SK-N-SH (cell line): Measurements from ENCODE around the gene SH2B2.

Experiments used
- EP300 ChIP-seq, 2 experiments: IDR thresholded peaks; 2 replicates each; pipeline versions ENCODE4 v1.4.0 to v1.6.1; 2012; ENCODE audit warnings: borderline replicate concordance in 1 of 2, low read depth in 1 of 2, low read length in 1 of 2
- EZH2phosphoT487 ChIP-seq: fragments of 200-600 bp; sonication (generic); IDR thresholded peaks from 2 replicates; pipeline ENCODE4 v1.6.1; 2017; ENCODE audit warnings: low read depth, mixed run types, mild to moderate bottlenecking, antibody characterized with exemption, moderate library complexity, borderline replicate concordance
- RAD21 ChIP-seq: IDR thresholded peaks from 2 replicates; pipeline ENCODE4 v1.6.1; 2012; ENCODE audit warnings: mild to moderate bottlenecking, low read length
- TAF1 ChIP-seq: IDR thresholded peaks from 2 replicates; pipeline ENCODE4 v1.6.1; 2012; ENCODE audit warnings: low read depth, mild to moderate bottlenecking, low read length, moderate library complexity, borderline replicate concordance
- TEAD4 ChIP-seq: IDR thresholded peaks from 2 replicates; pipeline ENCODE4 v1.4.0; 2012; ENCODE audit warnings: mild to moderate bottlenecking, borderline replicate concordance; ENCODE audit not compliant: insufficient read depth
- TF ChIP-seq, protein P1 (sequence below): fragments of 200-600 bp; sonication (generic); IDR thresholded peaks from 2 replicates; pipeline ENCODE4 v1.6.1; 2017; ENCODE audit warnings: antibody characterized with exemption, mild to moderate bottlenecking, moderate library complexity

- TF ChIP-seq, protein P1, sequence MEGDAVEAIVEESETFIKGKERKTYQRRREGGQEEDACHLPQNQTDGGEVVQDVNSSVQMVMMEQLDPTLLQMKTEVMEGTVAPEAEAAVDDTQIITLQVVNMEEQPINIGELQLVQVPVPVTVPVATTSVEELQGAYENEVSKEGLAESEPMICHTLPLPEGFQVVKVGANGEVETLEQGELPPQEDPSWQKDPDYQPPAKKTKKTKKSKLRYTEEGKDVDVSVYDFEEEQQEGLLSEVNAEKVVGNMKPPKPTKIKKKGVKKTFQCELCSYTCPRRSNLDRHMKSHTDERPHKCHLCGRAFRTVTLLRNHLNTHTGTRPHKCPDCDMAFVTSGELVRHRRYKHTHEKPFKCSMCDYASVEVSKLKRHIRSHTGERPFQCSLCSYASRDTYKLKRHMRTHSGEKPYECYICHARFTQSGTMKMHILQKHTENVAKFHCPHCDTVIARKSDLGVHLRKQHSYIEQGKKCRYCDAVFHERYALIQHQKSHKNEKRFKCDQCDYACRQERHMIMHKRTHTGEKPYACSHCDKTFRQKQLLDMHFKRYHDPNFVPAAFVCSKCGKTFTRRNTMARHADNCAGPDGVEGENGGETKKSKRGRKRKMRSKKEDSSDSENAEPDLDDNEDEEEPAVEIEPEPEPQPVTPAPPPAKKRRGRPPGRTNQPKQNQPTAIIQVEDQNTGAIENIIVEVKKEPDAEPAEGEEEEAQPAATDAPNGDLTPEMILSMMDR, result no peak
- TF ChIP-seq EP300 (IDR thresholded peaks at IDR 0.05; ENCODE audit: borderline replicate concordance in 1 of 2, low read depth in 1 of 2, low read length in 1 of 2) (peak in 1 of 2 experiments; percentile 60; a peak in 1 of 4 replicates), TAF1 (no peak), EZH2phosphoT487 (no peak), TEAD4 (no peak), RAD21 (peak; percentile 59)
These were observed 16.3 kb upstream of the SH2B2 start for GRCh38 chr7:102270178-102270887.
